Prostate gland (tissue), 2 donors: ENCODE measurements around the gene MUC2.

ENCODE experiments used
- POLR2A ChIP-seq: fragments of 450-650 bp; IDR thresholded peaks from one replicate; pipeline ENCODE4 v1.6.1; 2016; ENCODE audit warnings: antibody characterized with exemption, mild to moderate bottlenecking
- POLR2AphosphoS5 ChIP-seq: sonication (generic); formaldehyde crosslinking; IDR thresholded peaks from one replicate; pipeline ENCODE4 v1.6.1; 2017; ENCODE audit warnings: antibody characterized with exemption
- TF ChIP-seq, protein P1 (sequence below), 4 experiments: fragments of 200-600 bp in 2 of 4; fragments of 450-650 bp in 2 of 4; sonication (generic) in 2 of 4; IDR thresholded peaks; 1 replicate in 3 of 4; 2 replicates in 1 of 4; pipeline ENCODE4 v1.5.1; 2016 to 2019; ENCODE audit warnings: antibody characterized with exemption in 4 of 4, mild to moderate bottlenecking in 2 of 4, moderate library complexity in 2 of 4

- TF ChIP-seq, protein P1, sequence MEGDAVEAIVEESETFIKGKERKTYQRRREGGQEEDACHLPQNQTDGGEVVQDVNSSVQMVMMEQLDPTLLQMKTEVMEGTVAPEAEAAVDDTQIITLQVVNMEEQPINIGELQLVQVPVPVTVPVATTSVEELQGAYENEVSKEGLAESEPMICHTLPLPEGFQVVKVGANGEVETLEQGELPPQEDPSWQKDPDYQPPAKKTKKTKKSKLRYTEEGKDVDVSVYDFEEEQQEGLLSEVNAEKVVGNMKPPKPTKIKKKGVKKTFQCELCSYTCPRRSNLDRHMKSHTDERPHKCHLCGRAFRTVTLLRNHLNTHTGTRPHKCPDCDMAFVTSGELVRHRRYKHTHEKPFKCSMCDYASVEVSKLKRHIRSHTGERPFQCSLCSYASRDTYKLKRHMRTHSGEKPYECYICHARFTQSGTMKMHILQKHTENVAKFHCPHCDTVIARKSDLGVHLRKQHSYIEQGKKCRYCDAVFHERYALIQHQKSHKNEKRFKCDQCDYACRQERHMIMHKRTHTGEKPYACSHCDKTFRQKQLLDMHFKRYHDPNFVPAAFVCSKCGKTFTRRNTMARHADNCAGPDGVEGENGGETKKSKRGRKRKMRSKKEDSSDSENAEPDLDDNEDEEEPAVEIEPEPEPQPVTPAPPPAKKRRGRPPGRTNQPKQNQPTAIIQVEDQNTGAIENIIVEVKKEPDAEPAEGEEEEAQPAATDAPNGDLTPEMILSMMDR (IDR thresholded peaks at IDR 0.05): no peak
- TF ChIP-seq POLR2A (no peak), POLR2AphosphoS5 (no peak)
Measured at GRCh38 chr11:1104411-1105182, 29.9 kb downstream of the MUC2 start.
